Left lung (tissue), 10 donors: ENCODE results near the gene VWF. TPM values are rescaled to one million over a fixed set of nuclear protein-coding genes. Genes with fewer than 3 reads are reported as not detected.

Experiments
- ATAC-seq: fragments of 200-7000 bp; cut with Tn5 transposase; one replicate; pipeline ENCODE4 v1.9.1; 2020; ENCODE audit warnings: moderate library complexity
- DNase-seq, 4 donors: peaks; one replicate each; pipeline ENCODE4 v3.0.0-alpha.2; 2013 to 2020
- H3K27ac ChIP-seq, 2 donors: fragments of 200-600 bp; sonication (generic) in 1 of 2; one replicate each; pipeline versions ENCODE4 v1.5.0 to v1.8.0; 2020 to 2021
- H3K27me3 ChIP-seq, 2 donors: fragments of 200-600 bp; sonication (generic) in 1 of 2; one replicate each; pipeline versions ENCODE4 v1.5.0 to v1.8.0; 2020 to 2021
- H3K36me3 ChIP-seq, 2 donors: fragments of 200-600 bp; sonication (generic) in 1 of 2; one replicate each; pipeline versions ENCODE4 v1.5.0 to v1.8.0; 2020 to 2021
- H3K4me1 ChIP-seq, 2 donors: fragments of 200-600 bp; one replicate each; pipeline ENCODE4 v1.8.0; 2021
- H3K4me3 ChIP-seq, 2 donors: fragments of 200-600 bp; sonication (generic) in 1 of 2; one replicate each; pipeline versions ENCODE4 v1.5.0 to v1.8.0; 2020 to 2021; ENCODE audit warnings: mild to moderate bottlenecking in 1 of 2
- H3K9me3 ChIP-seq, 2 donors: fragments of 200-600 bp; sonication (generic) in 1 of 2; one replicate each; pipeline versions ENCODE4 v1.5.0 to v1.8.0; 2020 to 2021
- CTCF ChIP-seq, 2 donors: fragments of 200-600 bp; sonication (generic) in 1 of 2; IDR thresholded peaks; one replicate each; pipeline versions ENCODE4 v1.5.0 to v1.8.0; 2021; ENCODE audit warnings: antibody characterized with exemption in 2 of 2
- intact Hi-C, 2 donors: fragments of 100-400 bp; cut with DNase I; formaldehyde crosslinking; loops; one replicate each; pipeline versions ENCODE4 v1.11.2 to v1.14.2; 2022
- polyA plus RNA-seq, 6 donors: library from polyadenylated mRNA; unstranded; fragments of 120-200 nt; gene quantifications; one replicate each; pipeline ENCODE4 v1.2.1, GENCODE V29; 2013; ENCODE audit not compliant: insufficient read length in 6 of 6
- total RNA-seq, 2 donors: library from RNA; stranded (reverse); fragmentation: NEBNext Ultra II Directional; extraction: Animal tissue kit (Norgen Biotek cat#: 25700); gene quantifications; one replicate each; pipeline ENCODE4 v1.2.1, GENCODE V29; 2021
- donor health status: DM: no; HTN: yes; CAD: no.
- donor health status: DM: no; HTN: no; CAD: no.

Gene VWF
- total and polyA plus RNA-seq, 8 donors = 123 to 401 (median 147) TPM

- ATAC-seq = no peak
- no peak for DNase-seq
- H3K27me3 ChIP-seq = peaks cover 0 to 15% of the 10 kb centered on the region in 2 donors
- no peaks in the 10 kb centered on the region for H3K4me1 ChIP-seq
- no peak for TF ChIP-seq CTCF (IDR thresholded peaks at IDR 0.05)
- intact Hi-C loops = no loop called here
- H3K9me3 ChIP-seq = no peaks in the 10 kb centered on the region
- H3K36me3 ChIP-seq = no peaks in the 10 kb centered on the region
- no peak overlapping the region for H3K27ac ChIP-seq
- no peak overlapping the region for H3K4me3 ChIP-seq
These were observed 213.5 kb downstream of the VWF start for GRCh38 chr12:5910790-5911548.

- no peak overlapping the region for H3K4me3 ChIP-seq
- H3K36me3 ChIP-seq = no peaks in the 10 kb centered on the region
- no peak for ATAC-seq
- H3K27ac ChIP-seq = no peak overlapping the region
- H3K27me3 ChIP-seq = peaks cover 0 to 15% of the 10 kb centered on the region in 2 donors
- intact Hi-C loops = no loop called here
- no peaks in the 10 kb centered on the region for H3K4me1 ChIP-seq
- no peaks in the 10 kb centered on the region for H3K9me3 ChIP-seq
- no peak for DNase-seq
- no peak for TF ChIP-seq CTCF (IDR thresholded peaks at IDR 0.05)
These were observed 214.9 kb downstream of the VWF start for GRCh38 chr12:5909560-5909959.

- no peak overlapping the region for H3K27ac ChIP-seq
- no peak for TF ChIP-seq CTCF (IDR thresholded peaks at IDR 0.05)
- no peaks in the 10 kb centered on the region for H3K9me3 ChIP-seq
- intact Hi-C loops = no loop called here
- H3K4me3 ChIP-seq = no peak overlapping the region
- peaks cover 0 to 14% of the 10 kb centered on the region in 2 donors for H3K27me3 ChIP-seq
- DNase-seq (no peak), ATAC-seq (no peak)
- no peaks in the 10 kb centered on the region for H3K36me3 ChIP-seq
- no peaks in the 10 kb centered on the region for H3K4me1 ChIP-seq
These were observed 216.2 kb downstream of the VWF start for GRCh38 chr12:5908251-5908650.

DNA sequence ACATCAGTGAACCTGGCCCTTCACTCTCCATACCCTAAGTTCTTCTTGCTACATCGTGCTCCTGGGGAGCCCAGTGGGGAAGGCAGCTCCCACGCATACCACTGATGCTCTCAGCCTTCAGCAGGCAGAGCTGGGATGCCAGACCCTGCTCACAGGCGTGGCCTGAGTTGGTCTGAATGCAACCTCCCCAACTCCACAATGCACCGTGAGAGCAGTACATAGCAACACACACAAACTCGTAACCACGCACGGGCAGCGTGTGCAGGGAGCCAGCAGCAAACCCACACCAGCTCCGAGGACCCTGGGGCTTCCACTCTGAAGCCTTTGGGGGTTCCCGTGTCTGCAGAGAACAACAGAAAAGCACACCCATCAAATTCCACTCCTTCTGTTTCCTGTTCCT, 216.7 kb downstream of the VWF start:
- H3K4me3 ChIP-seq = no peak overlapping the region
- H3K36me3 ChIP-seq = no peaks in the 10 kb centered on the region
- no peak for ATAC-seq
- no peaks in the 10 kb centered on the region for H3K4me1 ChIP-seq
- no peak overlapping the region for H3K27ac ChIP-seq
- H3K9me3 ChIP-seq = no peaks in the 10 kb centered on the region
- TF ChIP-seq CTCF (IDR thresholded peaks at IDR 0.05) = no peak
- H3K27me3 ChIP-seq = peaks cover 0 to 10% of the 10 kb centered on the region in 2 donors
- intact Hi-C loops = no loop called here
- no peak for DNase-seq

GRCh38 chr12:5905757-5906156, 218.7 kb downstream of the VWF start:
- Histone ChIP-seq H3K9me3 (no peaks in the 10 kb centered on the region), H3K27me3 (no peaks in the 10 kb centered on the region), H3K4me1 (no peaks in the 10 kb centered on the region), H3K36me3 (no peaks in the 10 kb centered on the region), H3K4me3 (no peak overlapping the region), H3K27ac (no peak overlapping the region)
- ATAC-seq = no peak
- TF ChIP-seq CTCF (IDR thresholded peaks at IDR 0.05) = no peak
- no peak for DNase-seq
- intact Hi-C loops = no loop called here
